Stimulated activated CD4-positive, alpha-beta T cell treated with anti-CD3 and anti-CD28 coated beads, Interleukin-2, amount 100 ng/mL, for 48 hours (primary cell): ENCODE measurements around the gene PPP1R13B.
"Not testable (repeated sequence)": the region's sequence is repeated elsewhere in the genome, so short reads cannot be mapped to it uniquely, and the experiment has no call there.

Experiments used
- DNase-seq, 2 donors: peaks; one replicate each; pipeline ENCODE4 v3.0.0-alpha.2; 2020

Gene PPP1R13B

DNA sequence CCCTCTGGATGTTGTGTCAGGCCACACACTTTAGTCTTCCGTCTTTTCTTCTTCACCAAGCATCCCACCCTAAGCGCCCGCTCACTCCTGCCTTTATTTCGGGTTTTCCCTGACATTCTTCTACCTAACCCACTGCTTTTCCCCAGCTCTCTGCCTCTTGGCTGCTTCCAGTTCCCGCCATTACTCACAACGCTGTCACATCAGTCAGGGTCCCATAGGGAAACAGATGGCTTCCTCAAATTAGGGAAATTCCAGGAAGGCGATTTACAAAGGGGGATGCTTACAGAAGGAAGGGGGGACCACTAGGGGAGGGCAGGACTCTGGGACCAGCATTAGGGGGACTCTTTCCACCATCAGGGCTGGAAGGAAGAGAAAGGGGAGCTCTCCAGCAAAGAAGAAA lies 9.2 kb upstream of the PPP1R13B start:
- no peak for DNase-seq

DNA sequence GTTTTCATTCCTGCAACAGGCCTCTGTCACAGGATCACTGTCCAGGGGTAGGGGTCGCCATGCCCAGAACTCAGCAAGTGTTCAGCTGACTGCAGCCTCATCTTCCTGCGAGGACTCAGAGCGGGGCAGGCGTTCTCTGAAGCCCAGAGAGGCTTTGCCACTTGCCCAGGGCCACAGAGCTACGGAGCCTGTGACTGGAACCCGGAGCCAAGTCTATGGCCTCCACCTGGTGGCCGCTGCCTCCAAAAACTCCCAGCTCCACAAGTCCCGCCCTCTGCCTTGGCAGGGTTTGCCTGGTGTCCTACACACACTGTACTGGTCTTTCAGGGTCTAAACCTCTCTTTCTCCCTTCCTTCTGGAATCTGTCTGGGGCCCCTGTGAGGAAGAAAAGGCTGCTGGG lies 8.7 kb upstream of the PPP1R13B start:
- DNase-seq: no peak

DNA sequence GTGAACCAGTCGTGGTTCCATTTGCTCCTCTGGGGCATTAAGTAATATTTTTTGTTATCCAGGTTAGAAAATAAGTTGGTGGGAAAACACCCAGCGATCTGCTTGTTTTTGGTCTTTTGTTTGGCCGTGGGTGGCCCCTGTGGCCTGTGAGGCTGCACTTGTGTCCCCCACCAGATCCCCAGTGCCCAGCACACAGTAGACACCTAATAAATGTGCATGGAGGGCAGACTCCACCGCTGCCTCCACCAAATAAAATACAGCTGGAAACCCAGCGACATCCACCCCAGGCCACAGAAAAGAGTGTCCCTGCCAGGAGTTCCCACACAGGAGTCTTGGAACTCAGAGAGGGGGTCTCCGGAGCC lies 8.3 kb upstream of the PPP1R13B start:
- DNase-seq: no peak

DNA sequence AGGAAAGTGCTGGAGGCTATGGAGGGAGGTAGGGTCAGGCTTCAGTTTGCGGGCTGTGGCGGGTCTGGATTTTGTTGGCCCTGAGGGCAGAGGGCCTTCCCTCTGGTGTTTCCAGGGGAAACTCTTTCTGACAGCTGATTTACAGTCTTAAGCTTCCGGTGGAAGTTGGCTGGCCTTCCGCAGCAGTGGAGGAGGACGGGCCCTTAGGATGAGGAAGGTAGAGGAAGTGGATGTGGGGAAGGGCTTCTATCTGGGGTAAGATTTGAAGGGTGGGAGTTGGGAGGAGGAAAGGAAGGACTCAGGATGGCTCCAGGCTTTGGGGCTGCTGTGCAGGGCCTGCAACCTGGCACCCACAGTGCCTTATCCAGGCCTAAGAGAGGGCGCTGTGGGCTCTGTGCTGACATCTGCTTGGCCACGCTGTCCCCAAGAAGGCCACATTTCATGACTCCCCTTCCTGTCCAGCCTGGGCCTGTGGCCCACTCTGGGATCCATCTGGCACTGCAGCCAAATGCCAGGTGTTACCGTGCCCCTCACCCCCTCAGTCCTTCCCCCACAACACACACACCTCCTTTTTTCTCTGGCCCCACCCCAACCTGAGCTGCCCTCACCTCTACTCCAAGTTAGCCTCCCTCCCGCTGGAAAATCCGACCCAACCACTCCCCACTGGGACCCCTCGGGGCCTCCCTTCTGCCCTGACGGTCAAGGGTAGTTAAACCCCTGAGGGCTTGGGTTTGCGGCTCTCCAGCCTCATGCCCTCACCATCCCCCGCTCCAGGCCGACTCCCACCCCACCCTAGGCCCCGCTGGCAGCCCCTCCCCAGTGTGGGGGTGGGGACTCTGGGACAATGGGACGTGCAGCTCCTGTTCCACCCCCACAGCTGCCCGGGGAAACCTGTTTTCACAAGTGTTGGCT lies 7.7 kb upstream of the PPP1R13B start:
- no peak for DNase-seq

DNA sequence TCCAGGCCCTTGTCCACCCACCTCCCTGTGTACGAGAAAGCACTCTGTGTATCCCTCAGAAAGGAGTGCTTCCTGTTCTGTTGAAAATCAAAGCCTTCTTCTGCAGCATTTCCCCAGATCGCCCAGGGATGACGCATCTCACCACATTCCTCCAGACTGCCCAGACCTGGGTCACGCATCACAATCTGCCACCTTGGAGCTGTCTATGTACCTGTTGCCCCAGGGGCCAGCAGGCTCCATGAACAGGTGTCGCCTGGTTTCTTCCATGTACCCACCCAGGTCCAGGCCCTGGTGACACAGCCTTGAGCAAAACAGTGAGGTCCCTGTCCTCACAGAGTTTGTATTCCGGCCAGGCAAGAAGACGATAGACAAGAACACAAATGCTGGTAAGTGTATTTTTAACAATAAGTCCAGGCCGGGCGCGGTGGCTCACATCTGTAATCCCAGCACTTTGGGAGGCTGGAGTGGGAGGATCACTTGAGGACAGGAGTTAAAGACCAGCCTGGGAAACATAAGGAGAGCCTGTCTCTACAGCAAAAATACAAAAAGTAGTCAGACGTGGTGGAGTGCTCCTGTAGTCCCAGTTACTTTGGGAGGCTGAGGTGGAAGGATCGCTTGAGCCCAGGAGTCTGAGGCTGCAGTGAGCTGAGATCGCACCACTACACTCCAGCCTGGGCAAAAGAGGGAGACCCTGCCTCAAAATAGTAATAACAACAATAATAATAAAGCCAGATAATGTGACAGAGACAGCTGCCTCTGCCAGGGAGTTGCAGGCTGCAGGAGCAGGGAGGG lies 6.8 kb upstream of the PPP1R13B start:
- DNase-seq: no peak

DNA sequence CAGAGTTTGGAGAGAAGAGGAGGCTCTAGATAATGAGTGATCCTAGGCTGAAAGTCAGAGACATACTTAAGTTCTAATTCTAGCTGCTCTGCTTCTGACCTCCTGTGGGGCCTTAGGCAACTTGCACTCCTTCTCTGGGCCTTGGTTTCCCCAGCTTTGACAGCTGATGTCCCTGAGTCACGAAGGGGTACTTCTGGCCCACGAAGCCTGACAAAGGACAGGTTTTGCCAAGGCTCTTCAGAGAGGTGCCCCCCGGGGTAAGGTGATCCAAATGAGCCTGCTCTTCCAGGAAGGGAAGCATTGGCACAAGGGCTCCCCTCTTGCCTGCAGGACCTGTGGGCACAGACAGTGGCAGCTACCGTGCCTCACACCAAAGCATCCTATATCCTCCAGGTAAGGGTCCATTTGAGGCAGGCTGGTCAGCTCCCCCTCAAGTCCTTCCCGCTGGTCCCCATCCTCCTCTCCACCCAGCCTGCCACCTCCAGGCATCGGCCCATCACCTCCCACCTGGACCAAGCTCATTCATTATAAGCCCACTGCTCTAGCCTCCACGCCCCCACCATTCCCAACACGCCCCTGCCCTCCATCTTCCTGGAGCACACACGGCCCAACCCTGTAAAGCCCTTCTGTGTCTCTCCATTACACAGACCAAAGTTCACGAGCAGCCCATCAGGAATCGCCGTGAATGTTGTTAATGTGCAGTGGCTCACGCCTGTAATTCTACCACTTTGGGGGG lies 1.9 kb upstream of the PPP1R13B start:
- no peak for DNase-seq

DNA sequence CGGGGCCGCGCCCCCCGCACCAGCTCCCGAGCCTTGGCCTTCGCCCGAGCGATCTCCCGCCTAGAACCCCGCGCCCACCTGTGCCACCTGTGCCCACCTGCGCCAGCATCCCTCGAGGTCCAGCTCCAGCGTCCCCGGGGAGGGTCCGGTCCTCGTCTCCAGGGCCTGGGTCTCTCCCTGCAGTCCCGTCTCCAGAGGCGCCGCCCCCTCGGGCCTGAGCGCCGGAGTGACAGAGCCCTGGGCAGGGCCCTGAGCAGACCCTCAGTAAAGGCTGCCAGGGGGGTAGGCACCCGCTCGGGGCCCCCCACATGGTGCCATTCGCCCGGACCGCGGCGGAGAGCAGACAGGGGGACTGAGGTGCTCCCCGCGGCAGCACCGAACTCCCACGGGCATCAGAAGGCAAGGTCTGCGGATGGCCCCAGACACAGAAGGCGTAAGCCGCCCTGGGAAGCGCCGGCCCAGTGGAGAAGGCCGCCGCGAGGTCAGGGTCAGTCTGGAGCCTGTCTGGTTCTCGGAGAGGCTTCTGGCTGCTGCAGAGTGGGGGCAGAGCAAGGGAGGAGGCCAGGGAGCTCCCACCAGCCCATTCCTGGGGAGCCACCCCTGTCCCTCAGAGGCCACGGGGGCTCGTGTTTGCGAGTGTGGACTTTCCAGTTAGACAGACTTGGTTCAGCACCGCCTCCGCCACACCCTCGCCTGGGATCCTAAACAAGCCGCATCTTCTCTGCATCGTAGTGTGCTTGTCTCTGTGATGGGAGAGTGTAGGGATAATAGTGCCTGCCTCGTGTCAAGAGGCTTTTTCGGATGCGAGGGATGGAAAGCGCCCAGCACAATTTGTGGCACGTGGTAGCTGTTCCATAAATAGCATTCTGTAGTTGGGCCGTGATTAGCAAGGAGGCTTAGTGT lies 1.1 kb upstream of the PPP1R13B start:
- DNase-seq: peak in 1 of 2 donors; percentile 11

DNA sequence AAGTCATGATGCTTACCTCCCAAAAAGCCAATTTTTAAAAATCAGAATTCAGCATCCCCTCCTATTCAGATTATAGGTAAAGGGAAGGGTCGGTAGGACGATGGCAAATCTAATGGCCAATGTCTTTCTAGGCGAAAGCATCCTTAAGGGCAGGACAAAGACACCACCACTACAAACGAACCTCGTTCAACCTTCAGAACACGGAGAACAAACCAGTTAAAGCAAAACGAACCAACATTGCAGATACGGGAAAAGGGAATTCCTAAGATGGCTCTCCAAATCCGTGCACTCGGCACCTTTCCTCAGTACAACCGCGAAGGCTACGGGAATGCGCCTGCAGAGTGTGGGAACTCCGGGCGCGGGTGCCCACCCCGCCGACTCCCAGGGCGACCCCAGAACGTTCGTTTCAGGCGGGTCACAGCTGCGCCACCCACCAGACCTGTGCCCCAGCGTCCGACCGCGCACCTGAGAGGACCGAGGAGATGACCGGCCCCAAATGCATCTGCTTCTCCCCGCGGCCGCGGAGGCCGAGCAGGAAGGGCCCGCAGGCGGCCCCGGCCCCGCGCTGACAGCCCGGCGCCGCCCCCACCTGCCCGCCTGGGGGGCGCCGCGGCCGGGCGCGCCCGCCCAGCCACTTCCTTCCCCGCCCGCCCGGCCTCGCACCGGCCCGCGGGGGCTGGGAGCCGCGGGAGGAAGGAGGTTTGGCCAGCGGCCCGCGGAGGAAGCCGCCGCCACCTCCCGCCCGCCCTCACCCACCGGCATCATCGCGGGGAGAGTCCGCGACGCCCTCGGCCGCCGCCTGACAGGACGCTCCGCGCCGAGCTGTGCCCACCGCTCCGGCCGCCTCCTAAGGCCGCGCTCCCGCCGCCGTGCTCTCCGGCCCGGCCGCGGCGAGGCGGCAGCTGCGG lies 578 bp downstream of the PPP1R13B start:
- no peak for DNase-seq

DNA sequence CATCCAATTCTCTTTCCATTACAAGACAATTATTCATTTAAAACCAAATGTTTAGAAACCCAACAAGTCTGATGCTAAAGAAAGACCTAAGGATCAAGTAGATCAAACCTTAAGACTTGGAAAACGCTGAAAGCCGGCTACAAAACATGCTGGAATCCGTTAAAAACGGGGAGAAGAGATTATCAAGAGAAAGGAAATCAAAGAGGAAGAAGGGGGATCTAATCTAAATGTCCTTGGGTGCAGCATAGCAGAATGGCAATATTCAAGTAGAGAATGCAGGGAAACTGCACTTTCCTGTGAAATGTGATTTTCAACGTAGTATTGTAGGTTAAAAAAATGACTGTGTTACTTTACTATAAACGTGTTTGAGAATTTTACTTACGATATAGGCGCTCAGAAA lies 1.3 kb downstream of the PPP1R13B start:
- DNase-seq: no peak

DNA sequence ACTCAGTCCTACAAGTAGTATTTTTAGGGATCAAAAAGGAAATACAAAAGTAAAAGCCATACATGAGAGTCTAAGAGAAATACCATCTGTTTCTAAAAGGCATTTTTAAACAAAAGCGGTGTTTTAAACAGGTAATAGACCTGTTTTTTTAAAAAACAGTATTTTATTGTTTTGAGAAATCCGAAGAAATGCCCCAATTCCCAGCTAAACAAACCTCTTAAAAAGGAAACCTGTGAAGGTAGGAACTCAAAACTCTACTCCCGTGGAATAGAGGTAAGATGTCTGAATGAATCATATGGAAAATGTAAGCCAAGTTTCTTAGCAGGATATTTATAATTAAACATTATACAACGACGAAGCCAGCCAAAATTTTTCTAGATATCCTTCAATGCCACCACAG lies 2.0 kb downstream of the PPP1R13B start:
- DNase-seq: no peak

DNA sequence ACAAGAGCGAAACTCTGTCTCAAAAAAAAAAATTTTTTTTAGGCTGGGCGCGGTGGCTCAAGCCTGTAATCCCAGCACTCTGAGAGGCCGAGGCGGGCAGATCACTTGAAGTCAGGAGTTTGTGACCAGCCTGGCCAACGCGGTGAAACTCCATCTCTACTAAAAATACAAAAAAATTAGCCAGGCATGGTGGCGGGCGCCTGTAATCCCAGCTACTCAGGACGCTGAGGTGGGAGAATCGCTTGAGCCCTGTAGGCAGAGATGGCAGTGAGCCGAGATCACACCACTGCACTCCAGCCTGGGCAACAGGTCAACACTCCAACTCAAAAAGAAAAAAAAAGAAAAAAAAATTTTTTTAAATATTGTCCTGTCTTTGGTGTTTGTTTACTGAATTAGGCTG lies 6.1 kb downstream of the PPP1R13B start:
- DNase-seq: not testable (repeated sequence)

DNA sequence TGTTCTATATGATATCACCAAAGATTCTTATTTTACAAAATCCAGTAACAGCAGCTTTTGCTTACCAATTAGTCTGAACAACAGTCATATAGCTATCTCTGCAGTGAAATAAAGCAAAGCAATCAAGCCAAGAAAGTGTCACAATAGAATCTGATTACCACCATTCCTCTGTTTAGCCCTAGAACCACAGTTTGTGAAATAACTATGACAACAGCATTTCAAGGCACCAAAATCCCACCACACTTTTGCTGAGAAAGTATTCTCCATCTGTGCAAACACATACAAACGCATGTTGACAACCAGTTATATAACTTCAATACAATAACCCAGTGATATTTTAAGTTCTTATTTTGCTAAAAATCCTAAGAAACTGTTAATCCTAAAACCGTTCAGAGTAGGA lies 7.4 kb downstream of the PPP1R13B start:
- DNase-seq: no peak

DNA sequence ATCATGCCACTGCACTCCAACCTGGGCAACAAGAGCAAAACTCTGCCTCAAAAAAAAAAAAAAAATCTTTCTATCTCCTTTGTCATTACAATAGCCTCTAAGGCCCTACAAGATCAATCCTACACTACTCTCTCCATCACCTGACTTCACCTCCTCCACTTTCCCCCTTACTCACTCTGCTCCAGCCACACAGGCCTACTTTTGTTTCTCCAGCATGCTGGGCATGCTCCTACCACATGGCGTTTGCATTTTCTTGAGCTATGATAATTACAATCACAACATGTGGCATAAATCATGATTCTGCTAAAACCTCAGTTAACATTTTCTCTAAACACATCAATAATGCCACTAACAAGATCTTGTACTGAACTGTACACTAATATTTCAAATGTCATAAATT lies 7.8 kb downstream of the PPP1R13B start:
- no peak for DNase-seq

DNA sequence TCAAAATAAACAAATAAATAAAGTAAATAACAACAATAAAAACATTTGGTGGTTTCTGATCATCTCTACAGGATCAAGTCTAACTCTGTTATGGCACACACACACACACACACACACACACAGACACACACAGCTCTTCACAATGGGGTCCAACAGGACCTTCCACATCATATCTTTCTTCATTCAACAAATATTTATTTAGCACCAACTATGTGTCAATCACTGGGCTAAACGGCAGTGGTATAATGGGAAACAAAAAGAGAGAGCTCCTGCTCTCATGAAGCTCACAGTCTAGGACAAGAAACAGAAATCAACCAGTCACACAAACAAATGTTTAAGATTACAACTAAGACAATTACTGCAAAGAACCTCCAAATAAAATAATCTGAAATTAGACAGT lies 9.3 kb downstream of the PPP1R13B start:
- DNase-seq: no peak

DNA sequence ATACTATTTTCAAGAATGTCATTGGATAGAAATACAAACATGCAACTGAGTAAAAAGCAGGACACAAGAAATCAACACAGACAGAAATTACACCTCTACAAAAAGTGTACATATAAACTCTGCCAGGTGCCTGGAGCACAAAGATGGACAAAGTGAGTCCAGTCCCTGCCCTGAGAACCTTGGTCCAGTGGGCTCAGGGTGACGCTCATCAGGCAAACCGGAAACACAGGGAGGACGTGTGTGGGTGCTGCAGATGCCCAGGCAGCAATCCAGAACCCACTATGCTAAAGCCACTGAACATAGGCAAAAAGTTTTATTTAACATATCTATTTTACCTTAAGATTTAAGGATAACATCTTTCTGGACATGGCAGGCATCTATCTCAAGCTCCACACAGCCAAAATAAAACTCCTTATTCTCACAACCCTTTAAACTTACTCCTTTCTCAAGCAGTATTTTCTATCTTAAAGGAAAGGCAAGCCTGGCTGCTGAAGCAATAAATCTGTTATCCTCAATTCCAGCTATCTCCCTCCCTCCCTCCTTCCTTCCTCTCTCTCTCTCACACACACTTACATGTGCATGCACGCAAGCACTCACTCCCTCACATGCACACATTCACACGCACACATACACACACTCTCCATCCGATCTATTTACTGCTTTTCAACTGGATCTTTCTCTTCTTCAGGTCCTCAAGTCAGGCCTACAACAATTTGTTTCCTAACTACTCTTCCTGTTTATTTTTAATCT lies 10.2 kb downstream of the PPP1R13B start:
- no peak for DNase-seq

DNA sequence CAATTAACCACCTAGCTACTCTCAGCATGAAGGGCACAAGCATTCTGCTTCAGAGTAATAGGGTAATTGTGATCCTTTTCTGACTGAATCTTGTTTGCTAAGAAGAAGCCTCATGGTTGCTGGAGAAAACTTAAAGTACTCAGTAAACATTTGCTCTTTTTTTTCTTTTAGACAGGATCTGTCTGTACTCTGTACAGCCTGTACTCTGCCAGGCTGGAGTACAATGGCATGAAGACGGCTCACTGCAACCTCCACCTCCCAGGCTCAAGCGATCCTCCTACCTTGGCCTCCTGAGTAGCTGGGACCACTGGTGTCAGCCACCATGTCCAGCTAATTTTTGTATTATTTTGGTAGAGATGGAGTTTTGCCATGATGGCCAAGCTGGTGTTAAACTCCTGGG lies 12.4 kb downstream of the PPP1R13B start:
- no peak for DNase-seq

DNA sequence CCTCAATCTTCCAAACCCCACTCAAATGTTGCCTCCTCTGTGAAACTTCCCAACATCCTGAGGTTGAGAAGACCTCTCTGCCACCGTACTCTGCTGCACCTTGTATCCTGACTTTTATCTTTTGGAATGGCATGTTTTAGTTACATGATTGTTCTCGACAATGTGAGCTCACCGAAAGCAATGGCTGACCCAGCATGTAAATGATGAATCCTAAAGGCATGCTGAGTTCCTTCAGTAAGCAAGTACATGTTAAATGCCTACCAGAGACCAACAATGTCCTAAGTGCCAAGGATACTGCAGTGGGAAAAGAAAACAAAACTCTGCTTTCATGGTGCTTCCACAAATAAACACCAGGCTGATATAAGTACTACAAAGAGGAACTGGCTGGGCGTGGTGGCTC lies 13.7 kb downstream of the PPP1R13B start:
- no peak for DNase-seq

DNA sequence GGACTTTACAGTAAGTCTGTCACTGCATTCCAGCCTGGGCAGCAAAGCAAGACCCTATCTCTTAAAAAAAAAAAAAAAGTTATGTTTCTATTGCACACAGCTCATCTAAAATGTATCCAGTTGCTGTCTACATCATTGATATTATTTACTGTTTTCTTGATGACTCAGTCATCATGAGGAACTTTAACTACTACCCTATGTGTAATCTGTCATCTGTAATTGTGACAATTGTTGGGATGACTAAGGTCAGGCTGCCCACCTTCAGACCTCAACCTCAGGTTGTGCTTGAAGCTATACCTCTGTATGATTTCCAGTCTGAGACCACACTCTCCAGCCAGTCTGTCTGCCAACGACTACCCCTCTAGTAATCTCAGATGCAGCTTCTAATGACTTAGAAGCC lies 15.3 kb downstream of the PPP1R13B start:
- no peak for DNase-seq

DNA sequence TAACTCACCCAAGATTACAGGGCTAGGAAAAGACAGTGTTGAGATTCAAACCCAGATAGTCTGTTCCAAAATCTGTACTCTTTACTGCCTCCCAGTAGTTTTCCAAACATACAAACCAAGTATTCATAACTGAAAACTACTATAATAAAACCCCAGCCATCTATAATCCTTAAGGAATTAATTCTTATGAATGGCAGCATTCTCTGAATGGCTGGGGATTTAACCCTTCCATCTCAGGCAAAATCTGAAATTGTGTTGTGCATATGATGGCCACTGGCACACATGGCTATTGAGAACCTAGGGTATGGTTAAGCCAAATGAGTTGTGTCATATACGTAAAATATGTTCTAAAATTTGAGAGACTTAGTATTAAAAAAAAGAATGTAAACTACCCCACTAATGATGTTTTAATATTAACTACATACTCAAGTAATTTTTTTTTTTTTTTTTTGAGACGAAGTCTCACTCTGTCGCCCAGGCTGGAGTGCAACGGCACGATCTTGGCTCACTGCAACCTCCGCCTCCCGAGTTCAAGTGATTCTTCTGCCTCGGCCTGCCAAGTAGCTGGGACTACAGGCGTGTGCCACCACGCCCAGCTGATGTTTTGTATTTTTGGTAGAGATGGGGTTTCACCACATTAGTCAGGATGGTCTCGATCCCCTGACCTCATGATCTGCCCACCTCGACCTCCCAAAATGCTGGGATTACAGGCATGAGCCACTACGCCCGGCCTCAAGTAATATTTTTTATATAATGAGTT lies 16.7 kb downstream of the PPP1R13B start:
- no peak for DNase-seq
